UCSD-AML1 (cell line): ENCODE data around the gene HS1BP3.

Experiments used
- DNase-seq: peaks from one replicate; lab custom pipeline; 2025; ENCODE audit not compliant: unreplicated experiment; lab: John Stamatoyannopoulos, UW

Gene HS1BP3, protein sequence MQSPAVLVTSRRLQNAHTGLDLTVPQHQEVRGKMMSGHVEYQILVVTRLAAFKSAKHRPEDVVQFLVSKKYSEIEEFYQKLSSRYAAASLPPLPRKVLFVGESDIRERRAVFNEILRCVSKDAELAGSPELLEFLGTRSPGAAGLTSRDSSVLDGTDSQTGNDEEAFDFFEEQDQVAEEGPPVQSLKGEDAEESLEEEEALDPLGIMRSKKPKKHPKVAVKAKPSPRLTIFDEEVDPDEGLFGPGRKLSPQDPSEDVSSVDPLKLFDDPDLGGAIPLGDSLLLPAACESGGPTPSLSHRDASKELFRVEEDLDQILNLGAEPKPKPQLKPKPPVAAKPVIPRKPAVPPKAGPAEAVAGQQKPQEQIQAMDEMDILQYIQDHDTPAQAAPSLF

DNA sequence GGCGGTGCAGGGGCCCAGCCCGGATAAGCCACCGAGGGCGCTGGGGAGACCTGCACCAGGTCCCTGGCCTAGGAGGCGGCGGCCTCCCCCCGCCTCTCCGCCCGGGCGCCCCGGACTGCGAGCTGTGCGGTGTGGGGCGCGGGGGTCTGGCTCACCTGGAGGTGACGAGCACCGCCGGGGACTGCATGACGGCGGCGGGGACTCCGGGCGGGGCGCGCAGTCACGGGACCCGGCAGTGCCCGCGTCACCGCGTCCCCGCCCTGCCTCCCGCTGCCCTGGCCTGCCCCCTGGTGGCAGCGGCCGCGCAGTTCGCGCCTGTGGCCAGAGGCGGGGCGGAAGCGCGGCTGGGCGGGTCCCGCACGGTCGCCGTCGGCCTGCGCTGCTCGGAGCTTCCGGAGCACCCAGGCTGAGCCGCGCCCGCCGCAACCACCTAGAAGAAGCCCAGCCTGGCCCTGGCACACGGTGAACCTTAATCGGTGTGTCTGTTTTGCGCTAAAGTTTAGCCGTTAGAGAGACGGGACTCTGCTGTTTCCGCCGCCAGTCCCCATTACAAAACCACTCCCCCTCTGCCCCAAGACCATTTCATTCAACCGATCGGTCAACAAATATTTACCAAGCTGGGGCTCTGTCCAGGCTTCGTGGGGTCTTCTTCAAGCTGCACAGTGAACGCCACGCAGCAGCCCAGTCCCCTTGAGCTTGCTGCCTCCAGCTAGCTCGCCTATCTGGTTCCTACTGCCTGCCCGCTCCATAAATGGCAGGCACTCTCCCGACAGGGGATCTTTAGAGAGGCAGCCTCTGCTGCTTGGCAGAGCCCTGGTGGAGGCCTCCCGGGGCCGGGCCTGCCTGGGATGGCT, at the start of gene HS1BP3:
TSS of gene HS1BP3 (minus strand) at position 222 of the 854 bp plus-strand sequence. CDS start at position 187, 35 bp downstream.
- DNase-seq, result peak; percentile 91

DNA sequence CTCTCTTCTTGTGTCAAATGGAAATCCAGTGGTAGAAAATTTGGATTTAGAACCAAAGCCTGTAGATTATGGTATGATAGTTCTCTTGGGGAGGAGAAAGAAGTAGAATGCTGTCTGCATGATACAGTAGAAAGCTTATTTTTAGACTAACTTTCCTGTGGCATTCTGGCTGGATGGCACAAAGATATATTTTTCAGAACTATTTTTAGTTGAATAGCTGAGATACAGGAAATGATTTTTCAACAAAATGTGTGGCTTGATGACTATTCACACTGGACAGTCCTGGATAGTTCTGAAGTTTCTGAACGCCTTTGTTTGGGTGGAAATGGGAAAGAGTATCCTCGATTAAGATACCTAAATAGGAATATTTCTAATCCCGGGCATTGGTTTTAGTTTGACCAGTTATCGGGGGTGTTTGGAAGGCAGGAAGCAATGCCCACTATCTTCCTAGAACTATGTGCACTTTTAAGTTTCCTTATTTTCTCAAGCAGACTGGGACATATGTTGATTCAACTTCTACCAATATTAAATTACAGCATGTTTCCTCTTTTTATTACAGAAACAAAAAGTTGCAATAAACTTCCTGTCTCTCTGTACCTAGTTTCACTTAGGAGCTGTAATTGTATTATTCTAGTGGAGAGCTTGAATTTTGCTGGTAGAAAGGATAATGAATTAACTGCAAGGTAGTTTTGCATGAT, 48.2 kb upstream of the HS1BP3 start:
- no peak for DNase-seq

DNA sequence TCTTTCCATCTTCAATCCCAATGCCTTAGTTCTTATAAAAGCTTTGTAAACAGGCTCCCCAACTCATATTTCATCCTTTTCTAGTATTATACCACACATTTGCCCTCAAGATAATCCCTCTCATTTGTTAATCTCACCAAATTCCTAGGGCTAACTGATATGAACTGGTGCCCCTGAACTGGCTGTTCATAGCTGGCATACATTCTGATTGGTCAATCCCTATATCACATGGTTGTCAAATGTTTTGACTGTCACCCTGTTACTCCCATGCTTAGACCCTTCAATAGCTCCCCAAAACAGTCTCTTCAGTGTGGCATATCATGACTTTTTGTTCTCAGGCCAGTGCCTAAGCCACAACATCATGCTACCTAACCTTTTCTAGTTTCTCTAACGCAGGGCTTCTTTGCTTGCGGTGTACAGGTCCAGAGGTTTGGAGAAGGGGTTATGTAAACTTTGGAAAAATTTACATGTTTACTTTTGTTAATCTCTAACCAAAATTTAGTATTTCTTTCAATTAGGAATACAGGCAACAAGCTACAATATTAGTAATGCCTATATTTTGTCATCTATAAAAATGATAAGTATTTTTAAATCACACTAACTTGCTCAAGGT, 46.5 kb upstream of the HS1BP3 start:
- DNase-seq, result no peak

DNA sequence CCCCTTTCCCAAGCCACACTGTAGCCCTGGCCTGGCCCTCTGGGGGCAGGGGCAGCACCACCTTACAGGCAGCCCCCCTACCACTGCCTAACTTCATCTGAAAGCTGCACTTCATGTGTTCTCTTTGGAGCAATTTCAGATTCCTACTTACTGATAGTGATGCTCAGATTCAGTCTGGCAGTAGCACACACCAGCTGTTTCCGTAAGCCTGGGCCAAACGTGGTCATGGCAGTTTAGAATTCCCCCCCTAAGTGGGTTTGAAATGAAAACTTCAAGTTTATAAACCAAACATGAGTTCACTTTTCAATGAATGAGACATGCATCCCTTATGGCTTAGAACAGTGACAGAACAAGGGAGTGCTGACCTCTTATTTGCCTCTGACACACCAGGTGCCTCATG, 45.5 kb upstream of the HS1BP3 start:
- no peak for DNase-seq

DNA sequence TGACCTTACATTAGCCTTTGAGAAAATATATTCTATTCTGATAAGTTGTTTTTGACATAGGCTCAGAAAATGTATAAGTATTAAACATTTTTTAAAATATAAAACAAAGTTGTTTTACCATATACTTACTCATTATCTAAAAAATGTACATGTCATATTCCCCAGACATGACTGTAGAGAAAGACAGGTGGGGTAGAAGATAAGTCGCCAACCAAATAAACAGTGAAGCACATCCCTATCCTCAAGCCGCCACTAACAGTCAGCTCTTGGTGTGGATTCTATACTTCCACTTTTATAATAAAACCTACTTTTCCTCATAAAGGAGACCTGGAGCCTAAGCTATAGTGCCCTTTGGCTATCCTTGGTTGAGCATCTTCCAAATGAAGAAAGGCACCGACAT, 42.4 kb upstream of the HS1BP3 start:
- no peak for DNase-seq

DNA sequence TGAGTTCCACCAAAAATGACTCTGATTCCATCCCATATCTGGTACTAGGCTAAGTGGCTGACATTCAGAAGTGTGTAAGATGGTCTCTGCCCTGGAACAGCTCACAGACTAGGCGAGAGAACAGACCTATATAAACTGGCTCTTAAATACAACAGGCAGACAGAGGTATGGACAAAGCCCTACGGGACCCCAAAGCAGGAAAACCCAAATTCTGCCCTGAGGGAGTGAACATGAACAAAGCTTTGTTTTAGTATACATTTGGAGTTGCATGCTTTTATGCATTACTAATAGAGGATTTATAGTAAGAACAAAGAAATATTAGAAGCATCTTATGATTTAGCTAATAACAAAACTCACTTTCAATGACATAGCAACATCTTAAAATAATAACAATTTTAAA, 41.2 kb upstream of the HS1BP3 start:
- no peak for DNase-seq

DNA sequence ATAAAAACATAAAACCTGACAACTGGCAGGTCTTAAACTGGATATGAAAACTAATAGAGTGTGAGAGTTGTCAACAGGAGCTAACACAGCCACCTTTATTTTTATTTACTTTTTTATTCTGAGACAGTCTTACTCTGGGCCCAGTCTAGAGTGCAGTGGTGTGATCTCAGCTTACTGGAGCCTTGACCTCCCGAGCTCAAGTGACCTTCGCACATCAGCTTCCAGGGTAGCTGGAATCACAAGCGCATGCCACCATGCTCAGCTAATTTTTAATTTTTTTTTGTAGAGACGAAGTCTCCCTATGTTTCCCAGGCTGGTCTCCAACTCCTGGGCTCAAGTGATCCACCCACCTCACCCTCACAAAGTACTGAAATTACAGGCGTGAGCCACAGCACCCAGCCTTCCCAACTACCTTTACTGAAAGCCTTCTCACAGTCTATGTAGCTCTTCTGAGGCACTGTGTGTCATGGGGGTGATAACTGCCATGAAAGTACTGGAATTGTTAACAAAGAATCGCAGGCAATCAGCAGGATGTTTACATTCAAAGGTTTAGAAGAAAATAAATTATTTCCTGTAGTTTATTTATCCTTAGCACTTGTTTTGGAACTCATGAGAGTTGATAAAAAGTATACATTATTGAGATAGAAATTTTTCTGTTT, 40.3 kb upstream of the HS1BP3 start:
- no peak for DNase-seq

DNA sequence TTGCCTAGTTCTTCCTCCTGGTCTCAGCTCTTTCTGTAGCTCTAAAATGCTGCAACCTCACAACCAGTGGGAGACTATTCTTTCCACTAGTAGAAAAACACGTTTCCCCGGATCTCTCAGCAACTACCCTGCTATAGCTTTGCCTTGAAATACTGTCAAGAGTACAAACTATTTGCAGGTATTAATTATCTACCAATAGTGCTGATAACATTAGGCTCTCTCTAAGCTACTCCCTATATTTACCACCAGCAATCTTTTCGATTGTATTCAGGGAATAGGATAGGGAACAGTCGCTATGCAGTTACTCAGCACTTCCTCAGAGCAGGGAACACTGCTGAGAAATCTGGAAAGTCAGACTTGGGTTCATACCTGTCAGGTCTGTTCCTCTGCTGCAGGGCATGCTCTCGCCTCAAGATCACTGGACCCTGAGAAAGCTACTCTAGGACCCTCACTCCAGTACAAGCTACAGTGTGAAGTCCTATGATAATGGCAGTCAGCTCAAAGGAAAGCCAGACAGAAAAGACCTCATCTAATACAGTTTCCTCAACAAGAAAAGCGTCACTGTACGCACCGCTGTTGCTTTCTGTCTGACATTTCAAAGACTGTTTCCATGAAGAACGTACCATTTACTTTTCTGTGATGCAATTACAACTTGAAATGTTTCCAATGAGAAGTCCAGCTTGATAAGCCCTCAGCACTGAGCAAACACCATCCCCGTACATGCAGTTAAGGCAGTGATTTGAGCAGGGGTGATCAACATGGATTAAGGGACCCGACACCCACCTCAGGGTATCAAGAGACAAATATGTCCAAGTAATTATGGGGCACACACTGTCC, 38.7 kb upstream of the HS1BP3 start:
- no peak for DNase-seq

DNA sequence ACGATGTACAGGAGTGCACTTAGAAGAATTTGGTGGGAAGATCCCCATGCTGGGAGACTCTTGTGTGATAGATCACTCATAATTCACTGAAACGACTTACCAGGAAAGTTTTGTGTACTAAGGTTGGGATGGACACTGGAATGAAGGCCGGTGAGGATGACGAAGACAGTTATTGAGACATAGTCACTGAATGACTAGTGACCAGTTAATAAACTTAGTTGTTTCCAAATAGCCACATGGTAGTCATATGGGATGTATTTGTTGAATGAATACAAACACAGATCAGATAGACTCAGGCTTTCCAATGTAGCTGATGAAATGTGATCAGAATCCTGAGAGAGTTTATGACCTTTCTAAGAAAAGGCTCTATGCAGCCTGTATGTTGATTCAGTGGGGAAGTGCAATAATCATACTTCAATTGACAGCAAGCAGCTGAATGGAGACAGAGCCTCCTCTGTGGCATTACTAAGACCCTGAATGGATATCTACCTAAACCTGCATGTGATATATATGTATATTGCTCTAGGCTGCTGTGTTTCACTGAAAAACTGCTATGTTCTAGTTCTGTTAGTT, 36.4 kb upstream of the HS1BP3 start:
- no peak for DNase-seq

DNA sequence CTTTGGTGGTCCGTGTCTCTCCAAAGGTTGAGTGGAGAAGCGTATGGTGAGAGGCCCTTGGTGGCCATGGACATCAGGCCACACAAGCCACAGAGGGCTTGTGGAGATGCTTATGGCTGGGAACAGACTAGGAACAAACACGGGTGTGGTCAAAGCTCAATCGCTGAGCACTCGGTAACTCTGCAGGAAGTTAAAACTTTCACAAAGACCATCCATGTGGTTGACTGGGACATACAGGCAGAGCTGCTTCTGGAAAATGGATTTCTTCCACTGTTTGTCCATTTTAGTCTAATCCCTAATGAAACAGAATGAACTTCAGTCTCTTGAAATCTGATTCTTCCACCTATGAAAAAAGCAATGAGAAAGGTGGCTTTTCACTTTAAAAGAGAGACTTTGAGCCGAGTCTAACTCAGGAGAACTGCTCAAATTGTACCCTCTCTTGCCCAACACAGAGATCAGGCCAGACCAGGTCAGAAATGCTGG, 33.7 kb upstream of the HS1BP3 start:
- DNase-seq, result no peak

DNA sequence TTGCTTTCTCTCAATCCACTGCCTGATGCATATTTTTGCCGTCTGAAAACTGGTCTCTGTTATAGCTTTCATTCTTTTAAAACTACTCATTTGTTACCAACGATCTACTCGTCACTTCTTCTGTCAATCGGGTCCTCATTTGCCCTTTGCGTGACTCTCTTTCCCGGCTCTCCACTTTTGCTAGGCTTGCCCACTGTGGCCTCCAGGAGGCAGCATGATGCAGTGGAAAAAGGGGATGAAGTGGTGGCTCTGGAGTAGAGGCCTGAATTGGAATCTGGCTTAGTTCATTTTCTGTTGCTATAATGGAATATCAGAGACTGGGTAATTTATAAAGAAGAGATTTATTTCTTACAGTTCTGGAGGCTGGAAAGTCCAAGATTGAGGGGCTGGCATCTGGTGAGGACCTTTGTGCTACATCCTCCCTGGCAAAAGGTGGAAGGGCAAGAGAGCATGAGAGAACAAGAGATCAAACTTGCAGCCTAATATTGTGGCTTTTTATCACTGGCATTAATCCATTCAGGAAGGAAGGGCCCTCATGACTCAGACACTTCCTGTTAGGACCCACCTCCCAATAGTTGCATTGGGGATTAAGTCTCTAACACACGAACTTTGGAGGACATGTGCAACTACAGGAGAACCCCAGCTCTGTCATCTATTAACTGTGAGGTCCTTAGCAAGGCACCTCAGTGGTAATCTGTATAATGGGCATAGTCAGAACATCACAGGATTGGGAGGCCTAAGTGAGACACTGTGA, 31.4 kb upstream of the HS1BP3 start:
- no peak for DNase-seq

DNA sequence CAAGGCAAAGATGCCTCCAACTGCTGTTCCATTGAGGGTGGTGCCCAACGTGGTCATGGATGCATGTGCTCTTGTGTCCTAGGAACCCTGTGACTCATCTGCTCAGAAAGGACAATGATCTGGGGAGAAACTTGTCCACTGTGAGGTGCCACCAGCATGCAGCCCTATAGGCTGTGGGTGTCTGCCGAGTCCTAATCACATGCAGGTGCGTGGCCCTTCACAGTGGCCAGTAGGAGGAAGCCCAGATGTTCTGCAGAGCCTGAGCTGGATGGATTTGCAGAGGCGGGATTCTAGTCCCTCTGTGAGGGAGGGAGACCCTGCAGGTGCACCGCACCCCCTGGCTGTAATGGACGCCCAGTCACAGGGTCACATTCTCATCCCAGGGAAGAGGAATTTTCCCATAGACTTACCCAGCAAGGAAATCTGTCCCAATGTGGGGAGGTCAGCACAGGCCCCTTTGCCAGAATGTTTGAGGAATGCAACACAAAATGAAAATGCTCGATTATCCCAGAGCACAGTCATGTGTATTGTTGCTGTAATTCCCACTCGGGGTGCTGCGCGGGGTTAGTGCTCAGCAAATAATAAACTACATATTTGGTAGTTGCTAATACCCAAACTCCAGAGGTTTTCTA, 30.0 kb upstream of the HS1BP3 start:
- no peak for DNase-seq

DNA sequence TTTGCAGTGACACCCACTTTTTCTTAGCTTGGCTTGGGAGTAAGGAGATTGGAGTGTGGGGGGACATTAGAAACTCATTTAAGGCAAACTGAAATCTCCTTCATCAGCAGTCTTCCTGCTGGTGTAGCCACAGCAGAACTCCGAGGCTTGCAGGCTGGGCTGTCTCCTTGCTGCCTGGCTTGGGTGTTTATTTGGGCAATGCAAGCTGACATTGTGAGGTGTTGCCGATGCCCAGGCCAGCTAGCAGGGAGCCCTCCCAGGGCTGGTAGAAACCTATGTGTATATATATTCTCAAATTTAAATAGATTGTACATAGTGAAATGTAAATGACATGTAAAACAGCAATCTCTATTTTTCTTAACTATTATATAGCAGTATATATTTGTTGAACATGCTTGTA, 27.9 kb upstream of the HS1BP3 start:
- DNase-seq, result no peak

DNA sequence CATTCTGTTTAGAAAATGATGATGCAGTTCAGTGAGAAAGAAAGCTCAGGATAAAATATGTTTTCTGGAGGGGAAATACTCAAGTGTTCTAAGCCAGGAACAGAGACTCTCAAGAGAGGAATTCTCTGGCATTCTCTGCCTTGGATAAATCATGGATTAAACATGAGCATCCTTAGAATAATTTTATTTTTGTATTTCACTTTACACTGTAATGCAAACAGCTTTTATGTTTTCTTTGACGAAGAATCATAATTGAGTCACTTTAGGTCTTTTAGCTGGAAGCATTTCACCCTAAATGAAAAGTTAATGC, 27.1 kb upstream of the HS1BP3 start:
- no peak for DNase-seq

DNA sequence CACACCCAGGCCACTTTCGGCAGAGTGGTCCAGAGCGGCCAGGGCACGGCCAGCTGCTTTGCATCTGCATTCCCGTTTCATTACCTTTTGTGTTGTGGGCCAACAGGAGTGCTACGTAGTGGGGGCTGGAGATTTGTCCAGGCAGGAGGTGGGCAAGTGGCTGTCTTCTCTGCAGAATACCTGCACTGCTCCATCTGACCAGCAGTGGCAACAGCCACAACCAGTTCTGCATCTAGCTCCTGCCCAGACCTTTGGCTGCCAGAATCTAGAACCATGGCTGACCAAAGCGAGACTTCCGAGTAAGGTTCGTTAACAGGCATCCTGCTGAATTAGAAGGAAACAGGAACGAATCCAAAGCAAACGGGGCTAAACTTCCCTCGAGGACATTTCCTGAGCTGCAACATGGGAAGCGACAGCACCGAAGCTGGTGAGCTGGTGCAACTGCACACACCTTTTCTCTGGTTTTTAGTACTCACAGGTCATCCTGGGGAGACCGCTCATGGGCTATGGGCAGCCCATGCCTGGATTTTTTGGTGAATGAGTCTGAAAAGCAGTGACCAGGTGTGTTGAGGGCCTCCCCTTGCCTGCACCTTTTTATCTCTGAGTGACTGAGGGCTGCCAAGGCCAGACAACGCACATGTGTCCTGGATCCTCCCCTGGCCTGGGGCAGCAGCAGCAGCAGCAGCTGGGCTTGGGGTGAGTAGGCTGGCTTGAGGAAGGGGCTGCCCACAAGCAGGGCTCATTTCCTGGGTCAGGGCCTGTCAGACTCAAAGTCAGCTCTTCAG, 26.6 kb upstream of the HS1BP3 start:
- no peak for DNase-seq

DNA sequence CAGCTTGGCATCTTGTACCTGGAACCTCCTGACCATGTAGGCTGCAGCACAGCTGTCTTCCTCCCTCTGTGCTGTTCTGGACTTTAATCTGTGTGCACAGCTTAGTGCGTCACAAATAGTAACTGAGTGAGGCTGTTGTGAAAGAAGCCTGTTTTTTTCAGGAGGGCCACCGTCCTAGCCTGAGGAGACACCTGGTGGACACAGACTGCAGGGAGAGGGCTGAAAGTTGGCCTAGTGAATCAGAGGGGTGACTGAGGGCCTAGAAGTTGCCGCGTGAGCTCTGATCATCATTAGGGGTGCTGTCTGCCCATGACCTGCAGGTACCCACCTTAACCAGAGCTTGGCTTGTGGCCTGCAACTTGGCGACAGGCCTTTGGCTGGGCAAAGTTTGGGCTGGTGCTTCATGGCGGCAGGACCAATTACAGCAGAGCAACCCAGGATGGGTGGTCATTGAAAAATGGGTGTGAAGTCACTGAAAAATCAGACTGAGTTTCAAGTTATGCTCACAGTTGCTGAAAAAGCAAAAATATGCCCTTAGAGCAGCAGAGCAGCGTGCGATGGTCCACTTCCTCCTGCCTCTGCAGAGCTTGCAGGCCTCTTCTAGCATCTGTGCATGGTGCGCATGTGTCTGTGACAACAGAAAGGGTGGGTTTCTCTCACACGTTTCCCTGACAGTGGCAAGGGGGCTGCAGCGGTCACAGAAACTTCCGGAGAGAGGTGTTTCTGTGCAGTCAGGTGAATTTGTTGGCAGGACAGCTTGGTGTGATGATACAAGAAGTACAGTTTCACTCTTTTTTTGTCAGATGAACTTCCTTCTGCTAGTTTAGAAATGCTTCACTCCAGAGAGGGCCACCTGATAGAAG, 25.7 kb upstream of the HS1BP3 start:
- no peak for DNase-seq
